Heart left ventricle (tissue), 16 donors: ENCODE results near the gene NCL. TPM values are rescaled to one million over a fixed set of nuclear protein-coding genes. Genes with fewer than 3 reads are reported as not detected.
"Not testable (repeated sequence)": the region's sequence is repeated elsewhere in the genome, so short reads cannot be mapped to it uniquely, and the experiment has no call there.

Experiments used
- ATAC-seq, 4 donors: fragments of 200-7000 bp; cut with Tn5 transposase; one replicate each; pipeline ENCODE4 v1.9.1; 2020 to 2022; ENCODE audit warnings: moderate library complexity in 4 of 4, mild to moderate bottlenecking in 3 of 4, moderate number of reproducible peaks in 1 of 4
- DNase-seq, 5 donors: peaks; one replicate each; pipeline ENCODE4 v3.0.0-alpha.2; 2020
- H3K27ac ChIP-seq, 12 donors: fragments of 200-600 bp; sonication (generic) in 4 of 12; one replicate each; pipeline versions ENCODE4 v1.5.0 to v1.8.0; 2016 to 2022; ENCODE audit warnings: mild to moderate bottlenecking in 2 of 12
- H3K27me3 ChIP-seq, 9 donors: fragments of 200-600 bp; sonication (generic) in 2 of 9; one replicate each; pipeline versions ENCODE4 v1.5.1 to v1.8.0; 2016 to 2022; ENCODE audit warnings: mild to moderate bottlenecking in 3 of 9
- H3K36me3 ChIP-seq, 9 donors: fragments of 200-600 bp; sonication (generic) in 2 of 9; one replicate each; pipeline versions ENCODE4 v1.5.0 to v1.8.0; 2018 to 2022; ENCODE audit warnings: mild to moderate bottlenecking in 2 of 9
- H3K4me1 ChIP-seq, 12 donors: fragments of 200-600 bp; sonication (generic) in 4 of 12; one replicate each; pipeline versions ENCODE4 v1.5.0 to v1.8.0; 2016 to 2022; ENCODE audit warnings: mild to moderate bottlenecking in 3 of 12
- H3K4me3 ChIP-seq, 12 donors: fragments of 200-600 bp; sonication (generic) in 4 of 12; one replicate each; pipeline versions ENCODE4 v1.5.0 to v1.8.0; 2017 to 2022; ENCODE audit warnings: mild to moderate bottlenecking in 9 of 12, moderate library complexity in 4 of 12
- H3K9me3 ChIP-seq, 12 donors: fragments of 200-600 bp; sonication (generic) in 4 of 12; one replicate each; pipeline versions ENCODE4 v1.5.0 to v1.8.0; 2016 to 2022; ENCODE audit warnings: mild to moderate bottlenecking in 1 of 12
- POLR2A ChIP-seq, 2 donors: fragments of 450-650 bp; IDR thresholded peaks; one replicate each; pipeline ENCODE4 v1.6.1; 2017; ENCODE audit warnings: antibody characterized with exemption in 2 of 2, mild to moderate bottlenecking in 2 of 2, moderate library complexity in 2 of 2
- WGBS, 4 donors: extraction: QIAGEN DNeasy Blood & Tissue Kit in 2 of 4; methylation state at CpG; one replicate each; pipeline versions ENCODE4 v1.1.5 to v1.1.7; 2013 to 2018; 5-methylcytosine and 5-hydroxymethylcytosine counted together
- intact Hi-C, 10 donors: fragments of 100-400 bp; cut with DNase I; formaldehyde crosslinking; loops; one replicate each; pipeline versions ENCODE4 v1.11.1 to v1.14.2; 2022
- polyA plus RNA-seq, 2 donors: library from polyadenylated mRNA; stranded (reverse); fragments of 200-250 nt; gene quantifications; one replicate each; pipeline ENCODE4 v1.2.3, GENCODE V29; 2013
- total RNA-seq, 9 donors: library from RNA; depleted of rRNA in 2 of 9; stranded (reverse); fragments of >200 nt in 2 of 9; fragmentation: NEBNext Ultra II Directional in 3 of 9; extraction: Animal tissue kit (Norgen Biotek cat#: 25700) in 3 of 9; gene quantifications; one replicate each; pipeline versions ENCODE4 v1.1.0 to v1.2.4, GENCODE V29; 2016 to 2023
- TF ChIP-seq, protein P1 (sequence below), 12 donors: fragments of 200-600 bp; sonication (generic) in 4 of 12; IDR thresholded peaks; one replicate each; pipeline versions ENCODE4 v1.5.0 to v1.8.0; 2018 to 2022; ENCODE audit warnings: antibody characterized with exemption in 12 of 12, mild to moderate bottlenecking in 5 of 12
- donor health status: ischemic (EF 13 %, LVEDD 7.1; RV severe dilation, severe dysfunction).
- donor health status: healthy with polysubstance abuse.
- donor health status: DM: no; HTN: yes; CAD: no.
- donor health status: DM: no; HTN: no; CAD: no.
- donor health status: ischemic (EF 25% LVEDD 6.9; RV normal size, moderate dysfunction).
- donor health status: ischemic (EF 25% LVEDD 5.7; RV mildly dilated, moderate dysfunction).
- donor health status: healthy.
- donor health status: DM: yes; HTN: yes; CAD: no.
- donor health status: ischemic (EF 35%, LVEDD 5.7; RV mildly dilated, moderate dysfunction).
- donor health status: nonischemic (EF 11% LVEDD 7.7; RV severe dilation, severe dysfunction).
- donor health status: DM: yes; HTN: yes; CAD: no.
- donor health status: PGD.
- donor health status: ischemic (EF 29% LVEDD 5.4; RV normal size, mild dysfunction).
- donor health status: nonischemic (EF 23%, LVEDD 6.1; RV moderate dilation, normal function).

The NCL gene
- total and polyA plus RNA-seq, 11 donors, result 60.9 to 352 (median 274) TPM

DNA sequence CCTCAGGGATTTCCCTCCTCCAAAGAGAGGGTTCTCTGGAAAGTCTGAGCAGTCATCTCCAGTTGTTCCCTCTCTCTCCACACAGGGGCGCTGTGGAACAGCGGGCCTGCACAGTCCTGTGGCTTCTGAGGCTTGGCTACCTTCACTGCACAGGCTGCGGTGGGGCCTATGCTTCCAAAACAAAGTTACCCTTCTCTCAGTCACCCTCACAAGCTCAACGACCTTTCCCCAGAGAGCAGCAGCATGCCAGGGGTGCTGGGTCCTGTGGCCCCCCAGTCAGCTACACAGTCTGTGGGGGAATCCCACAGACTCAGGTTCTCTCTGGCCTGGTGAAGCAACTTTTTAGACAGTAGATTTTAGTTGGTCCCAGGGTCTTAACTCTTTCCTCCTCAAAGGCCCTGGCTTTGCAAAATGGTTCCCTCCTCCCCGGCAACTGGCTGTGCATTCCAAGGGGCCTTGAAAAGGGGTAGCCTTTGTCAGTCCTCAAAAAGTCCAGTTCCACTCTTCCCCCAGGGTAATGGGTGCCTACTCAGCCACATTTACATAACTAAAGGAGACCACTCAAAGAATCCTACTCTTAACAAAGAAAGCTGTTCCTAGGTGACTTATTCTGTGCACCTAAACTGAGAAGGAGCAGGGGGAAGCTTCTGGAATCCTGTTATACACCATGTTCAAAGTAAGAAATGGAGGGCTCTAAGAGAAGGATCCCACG lies 53.8 kb downstream of the NCL start:
- intact Hi-C loops, result loop anchor here in 9 of 10 donors (2.0 to 10.0 kb wide), 6 partner anchors 113 to 308 kb away; no protein-coding TSS in a partner anchor
- no peak overlapping the region for H3K4me3 ChIP-seq
- 78 to 87% (median 79%) methylated on average over 6 of the region's 6 CpGs for WGBS, 4 donors
- no peak for TF ChIP-seq POLR2A (IDR thresholded peaks at IDR 0.05)
- TF ChIP-seq, protein P1, sequence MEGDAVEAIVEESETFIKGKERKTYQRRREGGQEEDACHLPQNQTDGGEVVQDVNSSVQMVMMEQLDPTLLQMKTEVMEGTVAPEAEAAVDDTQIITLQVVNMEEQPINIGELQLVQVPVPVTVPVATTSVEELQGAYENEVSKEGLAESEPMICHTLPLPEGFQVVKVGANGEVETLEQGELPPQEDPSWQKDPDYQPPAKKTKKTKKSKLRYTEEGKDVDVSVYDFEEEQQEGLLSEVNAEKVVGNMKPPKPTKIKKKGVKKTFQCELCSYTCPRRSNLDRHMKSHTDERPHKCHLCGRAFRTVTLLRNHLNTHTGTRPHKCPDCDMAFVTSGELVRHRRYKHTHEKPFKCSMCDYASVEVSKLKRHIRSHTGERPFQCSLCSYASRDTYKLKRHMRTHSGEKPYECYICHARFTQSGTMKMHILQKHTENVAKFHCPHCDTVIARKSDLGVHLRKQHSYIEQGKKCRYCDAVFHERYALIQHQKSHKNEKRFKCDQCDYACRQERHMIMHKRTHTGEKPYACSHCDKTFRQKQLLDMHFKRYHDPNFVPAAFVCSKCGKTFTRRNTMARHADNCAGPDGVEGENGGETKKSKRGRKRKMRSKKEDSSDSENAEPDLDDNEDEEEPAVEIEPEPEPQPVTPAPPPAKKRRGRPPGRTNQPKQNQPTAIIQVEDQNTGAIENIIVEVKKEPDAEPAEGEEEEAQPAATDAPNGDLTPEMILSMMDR (IDR thresholded peaks at IDR 0.05), result peak in 3 of 12 donors; percentile 4 to 8 (median 7)
- peaks cover 0 to 14% (median 1%) of the 10 kb centered on the region in 9 donors for H3K27me3 ChIP-seq
- ATAC-seq, result no peak
- no peaks in the 10 kb centered on the region for H3K36me3 ChIP-seq
- H3K27ac ChIP-seq, result no peak overlapping the region
- peaks cover 0 to 12% (median 0%) of the 10 kb centered on the region in 12 donors for H3K9me3 ChIP-seq
- peak in 1 of 5 donors; percentile 12 for DNase-seq
- H3K4me1 ChIP-seq, result peaks cover 0 to 23% (median 10%) of the 10 kb centered on the region in 12 donors

DNA sequence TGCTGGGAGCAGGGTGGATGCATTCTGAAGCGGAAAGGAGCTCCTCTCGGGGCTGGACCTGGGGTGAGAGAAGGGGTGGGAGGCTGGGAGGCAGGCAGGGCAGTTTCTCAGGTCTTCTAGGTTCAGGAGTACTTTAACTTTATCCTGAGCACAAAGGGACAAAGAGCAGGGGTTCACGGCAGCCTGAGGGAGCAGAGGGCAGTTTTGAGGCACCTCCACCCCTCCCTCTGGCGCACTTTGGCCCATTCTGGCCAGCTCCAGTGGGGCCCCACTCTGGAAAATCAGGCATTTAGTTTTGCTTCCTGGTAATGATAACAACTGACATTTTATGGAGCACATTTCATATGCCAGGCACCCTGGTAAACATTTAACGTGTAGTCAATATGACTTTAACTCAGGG lies 54.5 kb downstream of the NCL start:
- 95 to 100% (median 98%) methylated on average over 5 of the region's 5 CpGs for WGBS, 4 donors
- no peak overlapping the region for H3K27ac ChIP-seq
- TF ChIP-seq, protein P1 (IDR thresholded peaks at IDR 0.05), result no peak
- no peak for TF ChIP-seq POLR2A (IDR thresholded peaks at IDR 0.05)
- peaks cover 0 to 14% (median 0%) of the 10 kb centered on the region in 9 donors for H3K27me3 ChIP-seq
- peaks cover 0 to 12% (median 0%) of the 10 kb centered on the region in 12 donors for H3K9me3 ChIP-seq
- no peak overlapping the region for H3K4me3 ChIP-seq
- H3K4me1 ChIP-seq, result peaks cover 0 to 26% (median 10%) of the 10 kb centered on the region in 12 donors
- DNase-seq, result peak in 1 of 5 donors; percentile 4
- ATAC-seq, result no peak
- intact Hi-C loops, result loop anchor here in 9 of 10 donors (2.0 to 10.0 kb wide), 7 partner anchors 112 to 307 kb away; no protein-coding TSS in a partner anchor
- no peaks in the 10 kb centered on the region for H3K36me3 ChIP-seq

DNA sequence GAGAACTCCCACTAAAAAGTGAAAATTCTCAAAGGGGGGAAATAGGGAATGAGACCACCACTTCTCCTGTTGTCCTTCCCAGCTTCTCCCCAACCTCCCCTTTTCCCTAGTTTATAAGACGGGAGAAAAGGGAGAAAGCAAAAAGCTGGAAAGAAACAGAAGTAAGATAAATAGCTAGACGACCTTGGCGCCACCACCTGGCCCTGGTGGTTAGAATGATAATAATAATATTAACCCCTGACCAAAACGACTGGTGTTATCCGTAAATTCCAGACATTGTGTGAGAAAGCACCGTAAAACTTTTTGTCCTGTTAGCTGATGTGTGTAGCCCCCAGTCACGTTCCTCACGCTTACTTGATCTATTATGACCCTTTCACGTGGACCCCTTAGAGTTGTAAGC lies 56.0 kb downstream of the NCL start:
- peaks cover 0 to 12% (median 0%) of the 10 kb centered on the region in 12 donors for H3K9me3 ChIP-seq
- H3K27me3 ChIP-seq, result peaks cover 0 to 14% (median 0%) of the 10 kb centered on the region in 9 donors
- WGBS, 4 donors, result 84 to 91% (median 86%) methylated on average over 9 of the region's 9 CpGs
- ATAC-seq, H3K36me3 ChIP-seq, H3K27ac ChIP-seq, H3K4me3 ChIP-seq: not testable (repeated sequence)
- DNase-seq, result peak in 1 of 5 donors; percentile 3
- intact Hi-C loops, result loop anchor here in 2 of 10 donors (5.0 to 10.0 kb wide), 2 partner anchors 116 to 304 kb away; no protein-coding TSS in a partner anchor
- H3K4me1 ChIP-seq, result peaks cover 0 to 26% (median 10%) of the 10 kb centered on the region in 12 donors

DNA sequence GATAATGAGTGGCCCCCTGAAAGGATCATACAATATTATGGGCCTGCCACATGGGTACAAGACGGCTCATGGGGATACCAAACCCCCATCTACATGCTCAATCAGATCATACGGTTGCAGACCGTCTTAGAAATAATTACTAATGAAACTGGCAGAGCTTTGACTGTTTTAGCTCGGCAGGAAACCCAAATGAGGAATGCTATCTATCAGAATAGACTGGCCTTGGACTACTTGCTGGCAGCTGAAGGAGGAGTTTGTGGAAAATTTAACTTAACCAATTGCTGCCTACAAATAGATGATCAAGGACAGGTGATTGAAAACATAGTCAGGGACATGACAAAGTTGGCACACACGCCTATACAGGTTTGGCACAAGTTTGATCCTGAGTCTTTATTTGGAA lies 56.6 kb downstream of the NCL start:
- peaks cover 0 to 28% (median 10%) of the 10 kb centered on the region in 12 donors for H3K4me1 ChIP-seq
- H3K36me3 ChIP-seq, H3K4me3 ChIP-seq, ATAC-seq, H3K27ac ChIP-seq: not testable (repeated sequence)
- DNase-seq, result peak in 1 of 5 donors; percentile 2
- intact Hi-C loops, result loop anchor here in 2 of 10 donors (5.0 to 10.0 kb wide), 2 partner anchors 115 to 303 kb away; no protein-coding TSS in a partner anchor
- peaks cover 0 to 10% (median 0%) of the 10 kb centered on the region in 9 donors for H3K27me3 ChIP-seq
- 70 to 81% (median 76%) methylated on average over 5 of the region's 5 CpGs for WGBS, 4 donors
- peaks cover 0 to 12% (median 0%) of the 10 kb centered on the region in 12 donors for H3K9me3 ChIP-seq
